ENCODE data around the gene TYRO3.

TYRO3 gene

DNA sequence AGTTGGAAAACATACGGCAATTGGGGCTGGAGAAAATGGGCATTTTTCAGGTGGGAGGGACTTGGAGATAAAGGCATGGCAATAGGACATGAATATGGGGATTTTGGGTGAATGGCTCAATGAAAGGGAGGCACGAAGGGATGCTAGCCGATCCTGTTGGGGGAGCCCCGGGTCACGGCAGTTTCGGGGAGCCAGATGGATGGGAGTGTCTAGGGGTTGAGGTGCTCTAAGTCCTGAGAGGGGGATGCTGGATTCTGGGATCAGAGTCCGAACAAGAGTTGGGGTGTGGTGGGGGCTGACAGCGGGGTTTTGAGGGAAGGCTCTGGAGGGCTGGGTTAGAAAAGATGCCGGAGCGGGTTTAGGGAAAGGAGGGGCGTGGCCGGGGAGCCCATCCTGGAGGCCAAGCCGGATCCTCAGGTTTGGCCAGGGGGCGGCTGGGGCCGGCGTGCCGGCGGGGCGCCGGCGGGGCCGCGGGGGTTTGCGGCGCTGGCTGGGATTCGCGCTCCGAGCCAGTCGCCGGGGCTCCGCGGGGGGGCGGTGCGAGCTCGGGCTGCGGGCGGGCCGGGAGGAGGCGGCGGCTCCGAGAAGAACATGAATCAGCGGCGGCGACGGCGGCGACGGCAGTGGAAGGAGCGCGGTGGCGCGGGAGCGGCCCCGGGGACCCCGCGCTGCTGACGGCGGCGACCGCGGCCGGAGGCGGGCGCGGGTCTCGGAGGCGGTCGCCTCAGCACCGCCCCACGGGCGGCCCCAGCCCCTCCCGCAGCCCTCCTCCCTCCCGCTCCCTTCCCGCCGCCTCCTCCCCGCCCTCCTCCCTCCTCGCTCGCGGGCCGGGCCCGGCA is at the start of gene TYRO3:
Gene TYRO3, plus strand, starts transcription at position 813 of the 839 bp plus-strand sequence. CDS start 46 bp downstream, outside the sequence.
- DNase-seq (ENCODE audit: low read depth in 2 of 2), result peak; percentile 65 to 69

DNA sequence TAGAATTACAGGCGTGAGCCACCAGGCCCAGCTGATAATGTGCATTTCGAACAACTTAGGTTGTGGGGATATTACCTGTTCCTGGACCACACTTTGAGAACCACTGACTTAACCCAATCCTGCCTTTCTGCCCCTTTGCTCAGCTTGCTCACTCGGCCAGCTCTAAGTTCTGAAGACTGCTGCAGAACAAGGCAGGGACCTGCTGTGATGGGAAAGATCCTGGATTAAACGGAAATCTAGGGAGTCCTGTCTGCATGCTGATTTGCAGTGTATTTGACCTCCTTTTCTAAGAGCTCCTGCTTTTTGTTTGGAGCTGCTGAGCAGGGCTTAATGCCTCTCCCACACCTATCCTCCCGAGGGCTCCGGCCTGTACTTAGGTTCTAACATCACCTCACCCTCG is 48.3 kb upstream of the TYRO3 start:
- no peak for DNase-seq (ENCODE audit: low read depth in 2 of 2)

DNA sequence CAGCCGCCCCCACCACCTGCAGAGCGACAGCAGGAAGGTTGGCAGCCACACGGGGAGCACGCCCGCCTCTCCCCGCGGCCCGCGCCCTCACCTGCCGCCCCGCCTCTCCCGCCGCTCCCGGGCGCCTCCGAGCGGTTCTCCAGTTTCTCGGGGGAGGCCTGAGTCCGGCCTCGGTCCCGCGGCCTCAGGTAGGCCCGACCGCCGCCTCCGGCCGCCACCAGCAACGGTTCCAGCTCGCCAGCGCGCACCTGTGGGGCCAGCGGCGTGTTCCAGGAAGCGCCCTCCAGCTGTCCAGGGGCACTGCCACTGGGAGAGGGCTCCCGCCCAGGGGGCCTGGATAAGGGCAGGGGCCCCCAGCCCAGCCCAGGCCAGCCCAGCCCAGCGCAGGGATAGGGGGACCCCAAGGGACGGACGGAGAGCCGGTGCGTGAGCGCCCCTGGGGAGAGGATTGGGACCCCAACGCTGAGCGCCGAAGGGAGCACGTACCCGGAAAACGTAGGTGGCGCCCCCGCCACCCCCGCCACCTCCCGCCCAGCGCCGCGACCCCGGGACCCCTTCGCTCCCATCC is 47.6 kb upstream of the TYRO3 start:
- no peak for DNase-seq (ENCODE audit: low read depth in 2 of 2)

DNA sequence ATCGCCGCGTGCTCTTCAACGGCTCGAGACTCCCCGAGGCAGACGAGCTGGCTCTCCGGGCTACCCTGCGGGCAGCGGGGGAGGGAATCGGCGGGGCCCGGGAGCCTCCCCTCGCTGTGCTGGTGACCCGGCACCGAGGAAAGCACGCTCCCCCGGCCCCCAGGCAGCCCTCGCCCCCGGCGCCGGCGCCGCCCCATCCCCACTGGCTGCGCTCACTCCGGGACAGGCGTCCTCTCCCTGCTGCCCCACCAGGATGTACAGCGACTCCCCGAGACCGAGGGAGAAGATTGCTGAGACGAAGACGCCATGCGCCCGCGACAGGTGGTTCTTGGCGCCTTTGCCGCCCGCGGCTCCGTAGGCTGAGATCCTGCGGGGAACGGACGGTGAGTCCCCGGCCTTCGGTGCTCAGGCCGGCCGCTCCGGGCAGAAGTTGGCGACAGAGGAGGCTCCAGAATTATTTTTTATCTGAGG is 47.1 kb upstream of the TYRO3 start:
- no peak for DNase-seq (ENCODE audit: low read depth in 2 of 2)

DNA sequence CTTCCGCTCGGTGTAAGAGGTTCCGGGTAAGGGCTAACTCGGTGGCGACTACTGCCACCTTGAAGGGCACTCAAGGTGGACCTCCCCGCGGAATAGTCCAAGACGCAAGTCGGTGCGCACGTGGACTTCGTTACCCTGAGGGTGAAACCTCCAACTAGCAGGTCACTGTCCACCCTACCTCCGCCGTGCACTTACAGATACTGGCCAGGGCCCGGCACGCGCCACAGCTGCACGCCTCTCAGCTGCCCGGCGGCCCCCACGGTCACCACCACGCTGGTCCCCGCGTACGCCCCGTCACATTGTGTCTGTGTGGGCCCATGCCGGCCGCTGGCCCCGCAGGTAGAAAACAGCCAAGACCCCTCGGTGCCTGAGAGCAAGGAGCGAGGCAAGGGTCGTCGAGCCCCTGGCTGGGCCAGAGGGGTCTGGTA is 46.5 kb upstream of the TYRO3 start:
- no peak for DNase-seq (ENCODE audit: low read depth in 2 of 2)

DNA sequence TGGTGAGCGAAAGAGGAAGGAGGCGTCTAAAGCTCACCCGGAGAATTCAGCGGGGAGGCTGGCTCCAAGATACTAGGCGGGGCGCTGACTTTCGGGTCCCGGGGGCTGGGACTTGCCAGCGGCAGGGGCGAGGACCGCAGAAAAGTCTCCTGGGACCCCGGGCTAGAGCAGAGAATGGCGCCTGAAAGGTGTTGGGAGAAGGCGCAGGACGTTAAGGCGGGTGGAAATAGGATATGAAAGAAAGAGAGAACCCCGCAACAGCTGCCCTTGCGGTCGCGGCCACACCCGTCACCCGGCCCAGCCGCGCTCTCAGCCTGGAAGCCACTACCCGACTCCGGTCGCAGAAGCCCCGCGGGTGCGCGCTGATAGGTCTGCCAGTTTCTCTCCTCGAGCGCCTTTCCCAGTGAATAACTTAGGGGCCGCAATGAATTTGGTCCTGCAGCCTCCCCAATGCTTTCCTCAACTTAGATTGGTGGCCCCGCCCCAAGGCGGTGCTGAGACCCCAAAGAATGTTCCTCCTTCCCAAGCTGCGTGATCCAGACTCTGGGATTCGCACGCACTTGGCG is 46.0 kb upstream of the TYRO3 start:
- no peak for DNase-seq (ENCODE audit: low read depth in 2 of 2)

DNA sequence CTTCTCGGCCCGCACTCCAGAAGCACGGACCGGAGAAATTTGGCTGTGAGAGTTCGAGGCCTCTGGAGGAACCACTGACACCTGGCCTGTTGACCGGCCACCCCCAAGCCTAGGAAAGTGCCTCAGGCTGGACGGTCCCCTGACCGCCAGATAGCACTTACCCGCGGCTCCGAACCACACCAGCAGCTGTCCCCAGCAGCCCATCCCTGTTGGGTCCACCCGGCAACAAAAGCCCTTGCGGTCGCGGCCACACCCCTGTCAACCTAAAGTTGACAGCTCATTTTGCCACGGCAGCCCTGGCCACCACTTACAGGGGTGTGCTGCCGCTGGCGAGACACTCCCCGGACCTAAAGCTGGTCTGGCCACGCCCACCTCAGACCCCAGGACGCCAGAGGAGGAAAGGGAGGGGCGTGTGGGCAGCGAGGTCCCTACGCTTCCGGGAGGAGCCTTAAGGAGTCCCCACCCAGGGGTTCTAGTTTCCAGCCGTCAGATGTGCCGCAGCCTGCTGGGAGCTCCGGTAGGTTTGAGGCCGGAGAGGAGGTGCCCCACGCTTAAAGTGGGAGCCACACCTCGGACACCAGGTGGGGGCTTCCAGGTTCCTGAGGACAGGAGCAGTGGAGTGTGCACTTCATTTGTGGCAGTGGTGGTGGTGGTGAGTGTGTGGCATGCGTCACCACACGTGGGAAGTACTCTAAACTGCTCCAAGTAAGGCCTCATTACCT is 45.3 kb upstream of the TYRO3 start, which contains the start of gene LTK:
Gene LTK, minus strand, starts transcription at position 322 of the 722 bp plus-strand sequence. Its CDS starts 118 bp downstream, at position 204.
- DNase-seq (ENCODE audit: low read depth in 2 of 2), result no peak

DNA sequence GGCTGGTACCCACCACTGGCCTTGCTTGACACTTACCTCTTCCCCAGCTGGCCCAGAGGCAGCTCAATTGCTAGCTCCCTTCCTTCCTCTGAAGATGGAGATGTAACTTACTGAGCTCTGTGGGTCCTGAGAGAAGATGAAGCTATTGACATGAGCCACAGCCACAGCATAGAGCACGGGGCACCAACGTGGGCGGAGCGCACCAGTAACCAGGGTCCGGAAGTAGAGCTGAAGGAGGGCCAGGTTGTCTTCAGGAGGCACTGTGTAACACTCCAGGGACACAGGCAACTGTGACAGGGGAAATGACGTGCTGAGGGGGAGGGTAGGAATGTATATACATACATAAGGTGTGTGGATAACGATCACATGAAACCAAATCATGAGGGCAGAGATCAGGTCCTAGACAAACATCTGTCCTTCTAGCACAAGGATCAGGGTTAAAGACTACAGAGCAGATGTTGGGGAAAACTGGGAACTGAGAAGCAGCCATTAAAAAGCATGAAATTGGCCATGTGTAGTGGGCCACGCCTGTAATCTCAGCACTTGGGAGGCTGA is 41.0 kb upstream of the TYRO3 start:
- no peak for DNase-seq (ENCODE audit: low read depth in 2 of 2)

DNA sequence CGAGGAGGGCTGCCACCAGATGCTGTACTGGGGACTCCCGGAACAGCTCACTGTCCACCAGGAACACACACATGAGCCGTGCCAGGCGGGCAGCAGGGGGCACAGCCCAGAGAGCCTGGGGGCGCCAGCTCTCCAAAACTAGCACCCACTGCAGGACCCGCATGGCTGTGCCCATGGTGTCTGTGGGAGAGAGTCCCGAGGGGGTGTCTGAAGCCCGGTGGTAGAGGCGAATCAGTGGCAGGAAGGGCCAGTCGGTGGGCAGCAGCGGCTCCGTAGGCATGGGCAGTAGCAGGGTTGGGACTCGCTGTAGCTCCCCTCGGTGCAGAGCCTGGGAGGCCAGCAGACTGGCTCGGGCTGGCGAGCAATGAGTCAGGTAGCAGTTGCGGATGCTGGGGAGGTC is 38.4 kb upstream of the TYRO3 start:
- no peak for DNase-seq (ENCODE audit: low read depth in 2 of 2)

DNA sequence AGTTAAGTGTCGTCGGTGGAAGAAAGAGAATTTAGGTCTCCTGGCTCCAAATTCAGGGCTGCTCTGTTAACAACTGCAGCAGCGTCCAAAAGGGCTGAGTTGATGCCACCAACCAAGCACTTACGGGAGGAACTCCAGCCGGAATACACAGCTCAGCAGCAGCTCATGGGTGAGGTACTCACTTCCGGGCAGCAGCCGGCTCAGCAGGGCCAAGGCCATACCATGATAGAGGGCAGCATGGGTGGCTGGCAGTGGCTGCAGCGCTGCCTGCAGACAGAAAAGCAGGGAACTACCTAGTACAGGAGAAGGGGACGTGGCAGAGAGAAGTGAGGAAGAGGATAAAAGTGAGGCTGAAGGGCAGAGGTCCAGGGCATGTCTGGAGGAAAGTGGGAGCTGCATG is 37.4 kb upstream of the TYRO3 start:
- DNase-seq (ENCODE audit: low read depth in 2 of 2), result no peak

DNA sequence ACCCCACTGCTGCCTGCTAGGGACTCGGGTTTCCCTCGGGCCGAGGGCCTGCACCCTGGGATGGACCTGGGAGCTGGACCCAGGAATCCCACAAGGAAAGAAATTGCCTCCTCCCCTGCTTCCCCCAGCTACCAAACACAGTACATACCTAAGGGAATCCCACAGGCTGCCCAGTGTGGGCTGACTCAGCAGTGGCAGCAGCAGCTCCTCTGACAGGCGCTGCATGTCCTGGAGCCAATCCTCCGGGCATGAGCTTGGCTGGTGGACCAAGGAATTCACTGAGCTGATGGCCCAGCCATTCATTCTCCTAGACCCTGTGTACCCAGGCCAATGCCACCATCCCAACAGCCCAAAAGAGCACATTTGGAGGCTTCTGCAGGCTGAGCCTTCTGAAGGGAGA is 35.9 kb upstream of the TYRO3 start:
- no peak for DNase-seq (ENCODE audit: low read depth in 2 of 2)

DNA sequence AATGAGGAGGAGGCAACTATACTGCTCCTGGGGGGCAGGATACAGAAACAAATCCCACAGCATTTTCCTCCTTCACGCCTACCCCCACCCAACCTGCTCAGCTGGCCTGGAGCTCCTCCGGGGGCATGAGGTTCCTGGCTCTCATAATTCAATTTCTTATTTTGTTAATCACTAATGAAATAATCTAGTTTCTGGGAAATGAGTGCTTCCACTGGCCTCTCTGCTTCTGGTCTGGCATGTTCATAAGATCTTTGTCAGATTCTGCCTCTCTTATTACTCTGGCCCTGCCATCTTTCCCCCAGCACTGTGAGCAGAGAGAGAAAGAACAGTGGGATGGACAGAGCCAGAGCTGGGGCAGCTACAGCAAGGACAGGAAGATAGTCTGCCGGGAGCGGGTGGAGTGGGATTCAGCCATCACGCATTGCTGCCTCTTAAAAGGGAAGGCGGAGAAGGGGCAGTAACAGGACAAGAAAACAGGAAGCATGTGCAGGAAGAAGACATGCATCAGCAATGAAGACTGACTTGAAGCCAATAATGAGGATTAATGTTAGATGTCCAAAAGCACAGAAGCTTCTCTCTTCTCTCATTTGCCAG is 28.6 kb upstream of the TYRO3 start:
- DNase-seq (ENCODE audit: low read depth in 2 of 2), result no peak

DNA sequence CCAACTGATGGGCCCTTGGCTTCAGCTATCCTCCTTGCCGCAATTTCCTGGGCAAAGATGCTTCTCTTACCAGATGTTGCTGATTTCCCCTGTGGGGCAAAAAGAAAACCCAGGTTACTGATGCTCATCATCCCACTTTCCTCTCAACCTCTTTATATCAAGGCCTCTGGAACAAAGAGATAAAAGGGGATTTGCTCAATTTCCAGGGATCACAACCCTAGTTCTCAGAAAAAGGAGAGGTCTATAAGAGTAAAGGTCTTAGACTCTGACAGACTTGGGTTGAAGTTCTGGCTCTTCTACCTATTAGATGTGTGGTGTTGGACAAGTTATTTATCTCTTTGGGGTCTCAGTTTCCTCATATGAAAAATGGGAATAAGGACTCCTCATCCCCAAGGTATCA is 23.5 kb upstream of the TYRO3 start:
- no peak for DNase-seq (ENCODE audit: low read depth in 2 of 2)

DNA sequence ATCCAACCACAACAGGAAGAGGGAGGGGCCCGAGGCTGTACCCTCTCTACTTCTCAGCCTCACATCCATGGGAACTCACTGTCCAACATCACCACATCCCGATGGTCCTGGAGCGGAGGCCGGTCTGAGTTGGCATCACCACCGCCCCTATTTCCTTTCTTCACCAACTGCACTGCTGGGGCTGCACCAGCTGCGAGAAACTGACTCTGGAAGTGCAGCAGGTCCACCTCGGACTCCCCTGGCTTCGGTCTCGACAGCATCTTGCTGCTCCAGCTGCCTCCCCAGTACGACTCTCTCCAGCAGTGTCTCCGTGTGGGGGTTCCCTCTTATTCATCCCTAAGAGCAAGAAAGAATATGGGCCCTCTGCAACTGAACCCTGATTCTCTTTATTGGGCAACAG is 22.1 kb upstream of the TYRO3 start:
- no peak for DNase-seq (ENCODE audit: low read depth in 2 of 2)

DNA sequence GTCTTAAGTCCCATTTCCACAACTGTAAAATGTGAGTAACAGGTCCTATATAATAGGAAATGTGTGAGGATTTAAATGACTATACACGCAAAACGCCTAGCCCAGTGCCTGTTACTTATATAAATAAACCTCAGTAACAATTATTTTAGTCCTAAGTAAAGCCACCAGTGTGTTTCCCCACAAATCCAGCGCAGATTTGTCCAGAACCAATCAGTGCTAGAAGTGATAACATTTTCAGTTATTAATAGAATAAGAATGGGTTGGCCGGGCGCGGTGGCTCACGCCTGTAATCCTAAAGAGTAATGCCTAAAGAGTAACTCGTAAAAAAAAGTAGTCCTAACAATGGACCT is 15.5 kb upstream of the TYRO3 start:
- no peak for DNase-seq (ENCODE audit: low read depth in 2 of 2)

DNA sequence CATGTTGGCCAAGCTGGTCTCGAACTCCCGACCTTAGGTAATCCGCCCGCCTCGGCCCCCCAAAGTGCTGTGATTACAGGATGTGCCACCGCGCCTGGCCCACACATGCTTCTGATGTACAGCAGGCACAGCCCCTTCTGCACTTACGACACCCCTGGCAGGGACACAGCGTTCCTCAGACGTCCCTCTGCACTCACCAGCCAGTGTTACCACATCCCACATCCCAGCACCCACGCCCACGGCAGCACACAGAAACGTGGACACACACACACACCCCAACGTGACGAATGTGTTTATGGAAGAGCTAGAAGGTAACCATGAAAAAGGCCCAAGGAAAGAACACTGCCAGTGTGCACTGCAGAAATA is 14.4 kb upstream of the TYRO3 start:
- no peak for DNase-seq (ENCODE audit: low read depth in 2 of 2)

DNA sequence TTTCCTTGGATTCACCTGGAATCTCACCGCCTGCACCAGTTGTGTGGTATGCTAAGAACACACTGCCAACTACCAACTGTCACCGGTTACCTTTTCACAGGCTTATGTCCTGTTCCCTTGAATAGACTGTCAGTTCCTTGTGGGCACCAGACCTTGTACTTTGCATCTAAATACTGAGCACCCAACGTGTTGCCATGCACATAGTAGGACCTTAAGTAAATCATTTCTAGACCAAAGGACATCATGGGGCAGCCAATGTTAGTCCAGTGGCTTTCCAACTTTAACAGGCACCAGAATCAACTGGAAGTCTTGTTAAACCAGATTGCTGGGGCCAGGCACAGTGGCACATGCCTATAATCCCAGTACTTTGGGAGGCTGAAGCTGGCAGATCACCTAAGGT is 13.8 kb upstream of the TYRO3 start:
- no peak for DNase-seq (ENCODE audit: low read depth in 2 of 2)

DNA sequence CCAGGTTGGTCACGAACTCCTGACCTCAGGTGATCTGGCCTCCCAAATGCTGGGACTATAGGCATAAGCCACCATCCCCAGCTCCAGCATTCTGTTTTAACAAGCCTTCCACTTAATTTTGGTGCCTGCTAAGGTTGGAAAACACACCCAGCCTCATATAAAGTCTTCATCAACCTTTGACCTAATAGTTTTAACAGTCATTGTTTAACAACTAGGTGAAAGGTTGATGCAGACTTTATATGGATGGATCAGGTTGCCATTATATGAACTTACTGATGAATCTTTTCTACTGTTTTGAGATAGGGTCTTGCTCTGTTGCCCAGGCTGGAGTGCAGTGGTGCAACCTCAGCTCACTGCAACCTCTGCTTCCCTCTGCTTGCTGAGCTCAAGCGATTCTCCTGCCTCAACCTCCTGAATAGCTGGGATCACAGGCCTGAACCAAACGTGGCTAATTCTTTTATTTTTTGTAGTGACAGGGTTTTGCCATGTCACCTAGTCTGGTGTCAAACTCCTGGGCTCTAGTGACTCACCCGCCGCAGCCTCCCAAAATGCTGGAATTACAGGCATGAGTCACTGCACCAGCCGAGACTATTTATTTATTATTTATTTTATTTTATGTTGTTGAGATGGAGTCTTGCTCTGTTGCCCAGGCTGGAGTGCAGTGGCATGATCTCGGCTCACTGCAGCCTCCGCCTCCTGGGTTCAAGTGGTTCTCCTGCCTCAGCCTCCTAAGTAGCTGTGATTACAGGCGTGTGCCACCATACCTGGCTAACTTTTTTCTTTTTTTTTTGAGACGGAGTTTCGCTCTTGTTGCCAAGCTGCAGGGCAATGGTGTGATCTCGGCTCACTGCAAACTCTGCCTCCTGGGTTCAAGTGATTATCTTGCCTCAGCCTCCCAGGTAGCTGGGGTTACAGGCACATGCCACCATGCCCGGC is 11.9 kb upstream of the TYRO3 start:
- DNase-seq (ENCODE audit: low read depth in 2 of 2), result no peak

DNA sequence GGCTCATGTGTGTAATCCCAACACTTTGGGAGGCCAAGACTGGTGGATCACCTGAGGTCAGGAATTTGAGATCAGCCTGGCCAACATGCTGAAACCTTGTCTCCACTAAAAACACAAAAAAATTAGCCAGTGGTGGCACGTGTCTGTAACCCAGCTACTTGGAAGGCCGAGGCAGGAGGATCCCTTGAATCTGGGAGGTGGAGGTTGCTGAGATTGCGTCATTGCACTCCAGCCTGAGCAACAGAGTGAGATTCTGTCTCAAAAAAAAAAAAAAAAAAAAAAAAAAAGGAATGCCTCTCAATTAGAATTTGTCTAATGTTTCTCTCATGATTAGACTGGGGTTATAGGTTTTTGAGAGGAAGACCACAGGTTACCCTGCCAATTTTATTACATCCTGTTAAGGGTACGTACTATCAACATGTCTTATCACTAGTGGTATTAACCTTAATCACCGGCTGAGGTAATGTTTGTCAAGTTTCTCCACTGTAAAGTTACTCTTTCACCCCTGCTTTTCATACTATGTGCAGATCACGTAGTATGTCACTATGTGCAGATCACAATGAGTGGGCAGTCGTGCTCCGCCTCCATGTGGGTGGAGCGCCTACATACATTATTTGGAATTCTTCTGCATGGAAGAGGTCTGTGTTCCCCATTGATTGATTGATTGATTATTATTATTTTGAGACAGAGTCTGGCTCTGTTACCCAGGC is 8.8 kb upstream of the TYRO3 start:
- no peak for DNase-seq (ENCODE audit: low read depth in 2 of 2)

DNA sequence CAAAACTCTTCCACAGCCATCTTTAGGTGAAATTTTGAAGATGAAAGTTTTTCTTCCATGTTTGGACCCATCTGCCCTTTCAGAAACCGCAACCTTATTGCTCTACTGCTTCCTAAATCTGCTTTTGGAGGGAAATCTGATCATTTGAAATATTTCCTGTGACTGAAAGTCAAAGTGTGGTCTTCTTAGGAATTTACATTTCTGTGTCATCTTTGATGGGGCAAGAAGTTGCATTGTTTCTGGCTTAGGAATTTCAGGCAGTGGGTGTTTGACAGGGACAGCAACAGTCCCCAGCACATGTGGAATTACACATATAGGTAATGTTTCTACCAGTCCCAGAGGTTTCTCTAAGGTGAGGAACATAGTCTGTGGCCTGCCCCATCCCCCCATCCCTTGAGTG is 5.3 kb upstream of the TYRO3 start:
- DNase-seq (ENCODE audit: low read depth in 2 of 2), result no peak
